Effector CD4-positive, alpha-beta T cell (primary cell): ENCODE results near the gene ZNF646.

Experiments used
- DNase-seq: peaks from one replicate; pipeline ENCODE4 v3.0.0-alpha.2; 2020

Gene ZNF646

DNA sequence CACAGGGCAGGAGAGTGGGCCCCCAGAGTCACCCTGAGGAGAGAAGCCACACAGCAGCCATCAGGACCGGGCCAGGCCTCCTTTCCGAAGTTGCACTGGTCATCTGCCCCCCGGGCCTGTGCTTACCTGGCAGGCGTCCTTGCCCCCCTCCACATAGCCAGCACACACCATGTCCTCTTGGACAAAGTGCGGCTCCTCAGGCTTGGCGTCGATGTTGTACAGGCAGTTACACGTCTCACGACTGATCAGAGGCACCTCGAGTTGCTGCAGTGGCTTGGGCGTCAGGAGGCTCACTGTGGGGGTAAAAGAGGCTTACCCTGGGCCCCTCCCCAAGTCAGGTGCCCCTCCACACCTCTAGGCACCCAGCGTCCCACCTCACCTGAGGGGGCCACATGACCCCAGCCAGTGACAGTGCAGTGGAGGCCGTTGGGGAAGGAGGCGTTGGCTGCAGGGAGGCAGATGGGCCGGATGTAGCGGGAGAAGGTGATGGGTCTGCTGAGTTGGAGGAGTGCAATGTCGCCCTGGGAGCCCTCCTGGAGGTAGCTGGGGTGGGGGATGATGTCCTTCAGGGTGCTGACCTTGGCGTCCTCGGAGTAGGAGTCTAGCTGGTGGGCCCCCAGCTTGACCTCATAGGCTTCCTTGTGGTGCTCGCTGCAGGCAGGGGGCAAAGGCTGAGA lies 58.2 kb downstream of the ZNF646 start:
- no peak for DNase-seq

DNA sequence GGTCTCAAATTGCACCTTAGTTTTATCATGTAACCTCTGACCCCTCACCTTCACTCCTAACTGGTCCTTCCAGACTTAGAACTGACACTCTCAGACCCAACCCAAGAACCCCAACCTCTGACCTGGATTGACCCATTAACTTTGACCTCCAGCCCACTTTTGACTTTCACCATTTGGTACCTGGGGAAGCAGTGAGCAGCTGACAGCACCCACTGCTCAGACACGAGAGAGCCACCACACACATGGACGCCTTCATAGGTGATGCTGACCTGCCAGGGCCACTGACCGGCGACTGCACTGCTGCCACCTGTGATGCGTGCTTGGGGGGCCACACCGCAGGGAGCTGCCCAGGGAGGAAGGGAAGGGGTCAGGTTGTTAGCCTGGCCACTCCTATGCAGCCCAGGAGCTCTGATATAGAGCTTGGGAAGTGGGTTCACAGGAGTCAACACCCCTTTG lies 58.9 kb downstream of the ZNF646 start:
- DNase-seq = no peak
